Measurements from ENCODE around the gene SEMA3F. TPM values are rescaled to one million over a fixed set of nuclear protein-coding genes. Genes with fewer than 3 reads are reported as not detected.

Gene SEMA3F
- total and polyA plus RNA-seq, 2 experiments from 2014 or later = 2.3 to 67.6 TPM

- no peak overlapping the region for H3K4me2 ChIP-seq
- no peak overlapping the region for H3K27ac ChIP-seq (ENCODE audit: low read depth)
- Mint-ChIP-seq H3K9me3 (no peaks in the 10 kb centered on the region), H3K27ac (no peak overlapping the region), H3K27me3 (ENCODE audit: insufficient read depth, low read depth, poor library complexity) (peaks cover 12% of the 10 kb centered on the region), H3K4me1 (no peaks in the 10 kb centered on the region; the same call in 2 of the 3 replicates), H3K4me3 (no peak overlapping the region), H3K36me3 (ENCODE audit: low read depth) (no peaks in the 10 kb centered on the region; the same call in 2 of the 3 replicates)
- no peaks in the 10 kb centered on the region for H3K9me2 ChIP-seq (ENCODE audit: insufficient read depth)
- H4K20me1 ChIP-seq (replicated peaks; ENCODE audit: insufficient read depth) = no peaks in the 10 kb centered on the region
- ATAC-seq (no peak), DNase-seq (ENCODE audit: low spot score) (no peak)
- H3K79me2 ChIP-seq (replicated peaks; ENCODE audit: insufficient read depth) = no peaks in the 10 kb centered on the region
- H3K4me1 ChIP-seq (ENCODE audit: insufficient read depth) = no peaks in the 10 kb centered on the region
- no peak overlapping the region for H2AFZ ChIP-seq
- H3K4me3 ChIP-seq = no peak overlapping the region
- 0 out of 2 replicates have a peak, but pooled peaks cover 7% of the 10 kb centered on the region for H3F3A ChIP-seq (replicated peaks; ENCODE audit: low read depth)
- TF ChIP-seq NANOG (IDR thresholded peaks at IDR 0.05; ENCODE audit: borderline replicate concordance) = no peak
- no peak for TF ChIP-seq POLR2AphosphoS5 (IDR thresholded peaks at IDR 0.05; ENCODE audit: low read depth)
- TF ChIP-seq CTCF (conservative IDR thresholded peaks at IDR 0.05; ENCODE audit: low read depth in 2 of 2) = no peak
- TF ChIP-seq ZNF331 (CRISPR knock-in tag; IDR thresholded peaks at IDR 0.05; ENCODE audit: low read depth) = no peak
- TF ChIP-seq ZNF462 (CRISPR knock-in tag; IDR thresholded peaks at IDR 0.05) = no peak
- TF ChIP-seq EZH2phosphoT487 (IDR thresholded peaks at IDR 0.05; ENCODE audit: unreplicated experiment) = no peak
- no peak for TF ChIP-seq EZH2 (IDR thresholded peaks at IDR 0.05; ENCODE audit: low read depth, unreplicated experiment)
- TF ChIP-seq ZNF114 (CRISPR knock-in tag; IDR thresholded peaks at IDR 0.05) = no peak
- TF ChIP-seq REST (IDR thresholded peaks at IDR 0.05; ENCODE audit: unreplicated experiment) = no peak
- no peak for TF ChIP-seq ETS1 (IDR thresholded peaks at IDR 0.05)
- no peak for TF ChIP-seq JUNB (IDR thresholded peaks at IDR 0.05; ENCODE audit: unreplicated experiment)
- no peak for TF ChIP-seq STAT1 (IDR thresholded peaks at IDR 0.05; ENCODE audit: unreplicated experiment)
- no peak for TF ChIP-seq CREB1 (CRISPR knock-in tag; IDR thresholded peaks at IDR 0.05; ENCODE audit: low read depth)
- H3K36me3 ChIP-seq (ENCODE audit: insufficient read depth) = no peaks in the 10 kb centered on the region
- H3K27me3 ChIP-seq (ENCODE audit: insufficient read depth) = no peaks in the 10 kb centered on the region
Observed at GRCh38 chr3:50219285-50219684, 64.2 kb downstream of the SEMA3F start.

All from GM23338 (cell line).